Astrocyte (in vitro differentiated cells and primary cell): ENCODE results near the gene VCL. TPM values are rescaled to one million over a fixed set of nuclear protein-coding genes. Genes with fewer than 3 reads are reported as not detected.

Experiments
- DNase-seq: peaks from one replicate; pipeline ENCODE4 v3.0.0-alpha.2; 2010; ENCODE audit warnings: low read depth
- FAIRE-seq: peaks from 2 replicates; lab custom pipeline; 2011; peaks lifted over from hg19 to GRCh38; lab: Jason Lieb, UNC
- H2AFZ ChIP-seq: 2 replicates; pipeline ENCODE4 v1.6.0; 2012; ENCODE audit warnings: low read depth, low read length, inconsistent platforms
- H3K27ac ChIP-seq: 2 replicates; pipeline ENCODE4 v1.5.1; 2011; ENCODE audit warnings: low read depth, low read length, inconsistent platforms
- H3K27me3 ChIP-seq: 2 replicates; pipeline ENCODE4 v1.6.0; 2011; ENCODE audit warnings: low read length, inconsistent platforms; ENCODE audit not compliant: insufficient read depth
- H3K36me3 ChIP-seq: 2 replicates; pipeline ENCODE4 v1.5.1; 2011; ENCODE audit warnings: low read length, inconsistent platforms; ENCODE audit not compliant: insufficient read depth
- H3K4me1 ChIP-seq: 2 replicates; pipeline ENCODE4 v1.5.1; 2011; ENCODE audit warnings: low read length, inconsistent platforms; ENCODE audit not compliant: insufficient read depth
- H3K4me2 ChIP-seq: 2 replicates; pipeline ENCODE4 v1.6.0; 2012; ENCODE audit warnings: low read length, inconsistent platforms
- H3K4me3 ChIP-seq: 2 replicates; pipeline ENCODE4 v1.5.1; 2011; ENCODE audit warnings: low read depth, mild to moderate bottlenecking, low read length, inconsistent platforms; ENCODE audit not compliant: insufficient read depth
- H3K79me2 ChIP-seq: 2 replicates; pipeline ENCODE4 v1.6.0; 2012; ENCODE audit warnings: mild to moderate bottlenecking, low read length, inconsistent platforms; ENCODE audit not compliant: insufficient read depth
- H3K9ac ChIP-seq: 2 replicates; pipeline ENCODE4 v1.6.0; 2012; ENCODE audit warnings: mild to moderate bottlenecking, low read length, inconsistent platforms
- H3K9me3 ChIP-seq: 2 replicates; pipeline ENCODE4 v1.5.1; 2012; ENCODE audit warnings: low read depth, mild to moderate bottlenecking, low read length, inconsistent platforms; ENCODE audit not compliant: insufficient read depth
- H4K20me1 ChIP-seq: 2 replicates; pipeline ENCODE4 v1.6.0; 2012; ENCODE audit warnings: low read length, inconsistent platforms; ENCODE audit not compliant: insufficient read depth
- H3K27ac Mint-ChIP-seq: one replicate; pipeline ENCODE4 v1.8.0; 2021; ENCODE audit warnings: mild to moderate bottlenecking, mixed read lengths; ENCODE audit not compliant: unreplicated experiment
- H3K27me3 Mint-ChIP-seq: one replicate; pipeline ENCODE4 v1.8.0; 2021; ENCODE audit warnings: low read depth, mixed read lengths; ENCODE audit not compliant: unreplicated experiment
- H3K36me3 Mint-ChIP-seq: one replicate; pipeline ENCODE4 v1.8.0; 2021; ENCODE audit warnings: low read depth, mixed read lengths; ENCODE audit not compliant: unreplicated experiment
- H3K4me1 Mint-ChIP-seq: one replicate; pipeline ENCODE4 v1.8.0; 2021; ENCODE audit warnings: low read depth, mixed read lengths; ENCODE audit not compliant: unreplicated experiment
- H3K4me3 Mint-ChIP-seq: one replicate; pipeline ENCODE4 v1.8.0; 2021; ENCODE audit warnings: mild to moderate bottlenecking, moderate library complexity, mixed read lengths; ENCODE audit not compliant: unreplicated experiment
- H3K9me3 Mint-ChIP-seq: one replicate; pipeline ENCODE4 v1.8.0; 2021; ENCODE audit warnings: mild to moderate bottlenecking, mixed read lengths; ENCODE audit not compliant: unreplicated experiment
- EZH2 ChIP-seq: IDR thresholded peaks from 2 replicates; pipeline ENCODE4 v1.6.1; 2012; ENCODE audit warnings: mild to moderate bottlenecking, low read length, inconsistent platforms; ENCODE audit not compliant: insufficient read depth
- total RNA-seq: library from RNA; stranded (reverse); gene quantifications from 2 replicates; pipeline ENCODE4 v1.2.1, GENCODE V29; 2021
- TF ChIP-seq, protein P1 (sequence below): IDR thresholded peaks from 2 replicates; pipeline ENCODE4 v1.5.1; 2011; ENCODE audit warnings: low read depth, mild to moderate bottlenecking, inconsistent platforms, low read length, moderate library complexity; ENCODE audit not compliant: insufficient read depth

Gene VCL
- total RNA-seq, 1 donor from 2014 or later, result 474 TPM

DNA sequence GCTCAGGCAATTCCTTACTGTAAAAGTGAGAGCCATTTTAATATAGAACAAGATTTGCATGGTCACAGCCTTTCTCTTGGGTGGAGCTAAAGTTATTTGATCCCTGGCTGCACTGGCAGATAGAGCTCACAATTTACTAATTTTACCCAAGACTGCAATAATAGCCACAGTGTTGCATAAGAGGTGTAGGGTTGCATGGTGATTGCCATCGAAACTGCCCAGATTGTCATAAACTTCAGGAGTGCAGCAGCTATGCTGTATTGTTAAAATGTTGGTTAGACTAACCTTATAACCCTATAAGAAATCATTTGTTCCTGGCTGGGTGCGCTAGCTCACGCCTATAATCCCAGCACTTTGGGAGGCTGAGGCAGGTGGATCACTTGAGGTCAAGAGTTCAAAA lies 50.0 kb downstream of the VCL start:
- DNase-seq, result peak; percentile 48
- H3K9ac ChIP-seq, result no peak overlapping the region
- H3K36me3 ChIP-seq, result peaks cover 46% of the 10 kb centered on the region
- Mint-ChIP-seq H3K4me3 (no peak overlapping the region), H3K27ac (no peak overlapping the region), H3K4me1 (peaks cover 30% of the 10 kb centered on the region), H3K27me3 (no peaks in the 10 kb centered on the region), H3K36me3 (peaks cover 10% of the 10 kb centered on the region), H3K9me3 (no peaks in the 10 kb centered on the region)
- H2AFZ ChIP-seq, result no peak overlapping the region
- peaks cover 14% of the 10 kb centered on the region for H3K4me1 ChIP-seq
- peak overlapping the region; percentile 18 for H3K4me2 ChIP-seq
- H3K27ac ChIP-seq, result peak overlapping the region; percentile 35
- H3K4me3 ChIP-seq, result no peak overlapping the region
- no peak for FAIRE-seq
- no peaks in the 10 kb centered on the region for H3K27me3 ChIP-seq
- TF ChIP-seq, protein P1, sequence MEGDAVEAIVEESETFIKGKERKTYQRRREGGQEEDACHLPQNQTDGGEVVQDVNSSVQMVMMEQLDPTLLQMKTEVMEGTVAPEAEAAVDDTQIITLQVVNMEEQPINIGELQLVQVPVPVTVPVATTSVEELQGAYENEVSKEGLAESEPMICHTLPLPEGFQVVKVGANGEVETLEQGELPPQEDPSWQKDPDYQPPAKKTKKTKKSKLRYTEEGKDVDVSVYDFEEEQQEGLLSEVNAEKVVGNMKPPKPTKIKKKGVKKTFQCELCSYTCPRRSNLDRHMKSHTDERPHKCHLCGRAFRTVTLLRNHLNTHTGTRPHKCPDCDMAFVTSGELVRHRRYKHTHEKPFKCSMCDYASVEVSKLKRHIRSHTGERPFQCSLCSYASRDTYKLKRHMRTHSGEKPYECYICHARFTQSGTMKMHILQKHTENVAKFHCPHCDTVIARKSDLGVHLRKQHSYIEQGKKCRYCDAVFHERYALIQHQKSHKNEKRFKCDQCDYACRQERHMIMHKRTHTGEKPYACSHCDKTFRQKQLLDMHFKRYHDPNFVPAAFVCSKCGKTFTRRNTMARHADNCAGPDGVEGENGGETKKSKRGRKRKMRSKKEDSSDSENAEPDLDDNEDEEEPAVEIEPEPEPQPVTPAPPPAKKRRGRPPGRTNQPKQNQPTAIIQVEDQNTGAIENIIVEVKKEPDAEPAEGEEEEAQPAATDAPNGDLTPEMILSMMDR, result no peak
- TF ChIP-seq EZH2, result no peak
- H3K79me2 ChIP-seq, result peaks cover 99% of the 10 kb centered on the region
- H3K9me3 ChIP-seq, result no peaks in the 10 kb centered on the region
- H4K20me1 ChIP-seq, result peaks cover 88% of the 10 kb centered on the region

DNA sequence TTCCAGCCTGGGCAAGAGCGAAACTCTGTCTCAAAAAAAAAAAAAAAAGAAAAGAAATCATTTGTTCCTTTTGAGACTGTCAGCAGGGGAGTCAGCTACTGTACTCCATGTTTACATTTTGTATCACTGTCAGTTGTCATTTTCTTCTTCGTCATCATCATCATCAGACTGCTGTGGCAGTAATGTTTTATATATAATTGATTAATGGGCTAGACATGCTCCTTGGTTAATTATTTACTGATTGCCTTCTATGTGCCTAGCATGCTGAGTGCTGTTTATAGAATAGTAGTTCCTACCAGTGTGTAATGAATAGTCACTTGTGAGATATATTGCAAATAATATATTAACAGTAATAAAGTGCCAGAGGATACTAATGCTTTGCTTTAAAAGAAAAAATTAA lies 50.5 kb downstream of the VCL start:
- no peak for DNase-seq
- H3K27ac Mint-ChIP-seq, result no peak overlapping the region
- Histone ChIP-seq H3K4me1 (peaks cover 14% of the 10 kb centered on the region), H4K20me1 (peaks cover 89% of the 10 kb centered on the region), H3K4me2 (no peak overlapping the region), H3K27me3 (no peaks in the 10 kb centered on the region), H2AFZ (no peak overlapping the region), H3K79me2 (peaks cover 99% of the 10 kb centered on the region), H3K4me3 (no peak overlapping the region), H3K9ac (no peak overlapping the region), H3K27ac (no peak overlapping the region), H3K36me3 (peaks cover 40% of the 10 kb centered on the region), H3K9me3 (no peaks in the 10 kb centered on the region)
- TF ChIP-seq EZH2, result no peak
- TF ChIP-seq, protein P1, result no peak
- no peak overlapping the region for H3K4me3 Mint-ChIP-seq
- peaks cover 30% of the 10 kb centered on the region for H3K4me1 Mint-ChIP-seq
- H3K36me3 Mint-ChIP-seq, result peaks cover 10% of the 10 kb centered on the region
- FAIRE-seq, result no peak
- no peaks in the 10 kb centered on the region for H3K27me3 Mint-ChIP-seq
- no peaks in the 10 kb centered on the region for H3K9me3 Mint-ChIP-seq

DNA sequence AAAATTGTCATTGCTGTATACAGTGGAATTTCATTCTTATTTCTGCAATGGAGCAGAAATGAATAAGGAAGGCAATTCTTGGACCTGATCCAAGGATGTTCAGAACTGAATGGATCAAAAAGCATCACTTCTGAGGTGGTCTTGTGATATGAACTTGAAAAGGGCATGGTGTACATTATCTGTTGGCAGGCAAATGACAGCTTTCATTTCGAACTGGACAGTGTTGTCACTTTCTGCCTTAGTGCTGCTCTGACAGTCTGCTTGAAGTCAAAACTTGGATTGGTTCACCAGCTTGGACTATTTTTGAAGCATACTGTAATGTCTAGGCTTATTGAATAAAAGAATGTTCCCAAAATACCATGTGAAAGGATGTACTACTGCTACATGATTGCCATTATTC lies 52.0 kb downstream of the VCL start:
- Histone ChIP-seq H3K36me3 (peaks cover 27% of the 10 kb centered on the region), H4K20me1 (peaks cover 94% of the 10 kb centered on the region), H3K27me3 (no peaks in the 10 kb centered on the region), H3K4me2 (no peak overlapping the region), H2AFZ (no peak overlapping the region), H3K9me3 (no peaks in the 10 kb centered on the region), H3K4me3 (no peak overlapping the region), H3K9ac (no peak overlapping the region), H3K79me2 (peaks cover 100% of the 10 kb centered on the region), H3K27ac (no peak overlapping the region), H3K4me1 (peaks cover 14% of the 10 kb centered on the region)
- Mint-ChIP-seq H3K27me3 (no peaks in the 10 kb centered on the region), H3K27ac (no peak overlapping the region), H3K4me1 (peaks cover 34% of the 10 kb centered on the region), H3K9me3 (no peaks in the 10 kb centered on the region), H3K36me3 (peaks cover 7% of the 10 kb centered on the region), H3K4me3 (no peak overlapping the region)
- TF ChIP-seq, protein P1, result no peak
- no peak for TF ChIP-seq EZH2
- no peak for FAIRE-seq
- no peak for DNase-seq
